Measurements from ENCODE around the gene GAPT. TPM values are rescaled to one million over a fixed set of nuclear protein-coding genes. Genes with fewer than 3 reads are reported as not detected.
A peak's percentile ranks its signal among the peaks of the same experiment; 100 is the strongest.

Gene GAPT
- total RNA-seq, 1 donor, result not detected

DNA sequence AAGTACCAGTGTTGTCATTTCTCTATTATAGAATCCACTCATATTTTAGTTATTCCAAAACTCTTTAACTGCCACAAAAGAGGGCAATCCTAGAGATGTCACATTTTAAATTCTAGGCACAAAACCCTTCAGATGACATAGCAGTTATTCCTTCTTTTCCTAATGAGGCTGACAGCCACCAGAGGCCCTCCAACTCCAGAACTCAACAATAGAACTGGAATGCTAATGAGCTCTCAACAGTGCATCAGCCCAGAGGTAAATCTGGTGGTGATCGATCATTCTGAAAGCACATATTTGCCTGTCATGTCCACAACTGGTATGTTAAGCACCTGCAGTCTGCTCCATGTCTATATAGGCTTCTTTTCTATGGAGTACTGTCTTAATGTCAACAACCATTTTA, 51.5 kb downstream of the GAPT start:
- H3K4me3 ChIP-seq (ENCODE audit: low read depth, low read length), result no peak overlapping the region
- no peak for DNase-seq (ENCODE audit: low read depth)
- no peak for TF ChIP-seq CTCF (IDR thresholded peaks at IDR 0.05; ENCODE audit: insufficient read depth, low read depth, low read length)

GRCh38 chr5:58543723-58544122, 52.5 kb downstream of the GAPT start:
- no peak overlapping the region for H3K4me3 ChIP-seq (ENCODE audit: low read depth, low read length)
- DNase-seq (ENCODE audit: low read depth), result no peak
- TF ChIP-seq CTCF (IDR thresholded peaks at IDR 0.05; ENCODE audit: insufficient read depth, low read depth, low read length), result no peak

GRCh38 chr5:58544195-58544594, 53.0 kb downstream of the GAPT start:
- H3K4me3 ChIP-seq (ENCODE audit: low read depth, low read length), result no peak overlapping the region
- TF ChIP-seq CTCF (IDR thresholded peaks at IDR 0.05; ENCODE audit: insufficient read depth, low read depth, low read length), result no peak
- DNase-seq (ENCODE audit: low read depth), result peak; percentile 1

DNA sequence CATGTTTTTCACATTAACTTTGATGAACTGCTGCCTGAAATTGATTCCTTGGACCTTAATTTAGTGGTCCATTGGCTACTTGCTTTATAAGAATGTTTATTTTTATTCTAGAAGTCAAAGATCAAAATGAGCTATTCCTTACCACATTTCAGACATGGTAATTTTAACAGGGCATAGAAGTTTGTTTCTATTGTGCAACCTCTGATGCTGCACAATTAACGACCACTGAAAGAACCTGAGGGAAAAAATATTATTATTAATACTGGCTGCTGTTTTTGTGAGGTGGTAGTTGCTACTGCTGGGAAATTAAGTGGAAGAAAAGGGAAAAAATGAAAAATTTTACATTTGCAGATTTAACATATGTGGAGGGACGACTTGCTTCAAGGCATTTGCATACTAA, 53.7 kb downstream of the GAPT start:
- TF ChIP-seq CTCF (IDR thresholded peaks at IDR 0.05; ENCODE audit: insufficient read depth, low read depth, low read length), result no peak
- no peak for DNase-seq (ENCODE audit: low read depth)
- no peak overlapping the region for H3K4me3 ChIP-seq (ENCODE audit: low read depth, low read length)

GRCh38 chr5:58545912-58546311, 54.7 kb downstream of the GAPT start:
- DNase-seq (ENCODE audit: low read depth), result no peak
- H3K4me3 ChIP-seq (ENCODE audit: low read depth, low read length), result no peak overlapping the region
- TF ChIP-seq CTCF (IDR thresholded peaks at IDR 0.05; ENCODE audit: insufficient read depth, low read depth, low read length), result no peak

Small RNAs within 50 kb of the gene (small RNA-seq; reads per million reads assigned to genes)
- gene MIR548AE2, result not detected

Other genes starting within 250 kb of the GAPT start
- gene PLK2, start 31.3 kb upstream of the GAPT start, total RNA-seq, result 219 and 297 TPM in 2 replicates
- gene RAB3C, start 91.6 kb downstream of the GAPT start, total RNA-seq, result not detected in 2 replicates